HepG2 (cell line): ENCODE data around the gene PCDHA9. TPM values are rescaled to one million over a fixed set of nuclear protein-coding genes. Genes with fewer than 3 reads are reported as not detected.

ENCODE experiments used
- CEBPB ChIP-seq: IDR thresholded peaks from 2 replicates; pipeline ENCODE4 v1.6.1; 2011; ENCODE audit warnings: low read depth, low read length, improper control_type of control experiment, borderline replicate concordance
- CEBPG ChIP-seq: IDR thresholded peaks from 2 replicates; pipeline ENCODE4 v1.6.1; 2016
- EZH2 ChIP-seq: conservative IDR thresholded peaks from 2 replicates; pipeline ENCODE4 v1.6.1; 2012; ENCODE audit warnings: mild to moderate bottlenecking, low read depth, low read length, moderate library complexity
- FLYWCH1 ChIP-seq: sonication (generic); formaldehyde crosslinking; IDR thresholded peaks from 2 replicates; pipeline ENCODE4 v1.8.1; 2023; ENCODE audit warnings: mild to moderate bottlenecking, missing genetic modification reagents
- MED1 ChIP-seq: sonication (generic); formaldehyde crosslinking; IDR thresholded peaks from 2 replicates; pipeline ENCODE4 v1.4.0; 2020; ENCODE audit warnings: missing genetic modification reagents
- MTA1 ChIP-seq: sonication (generic); formaldehyde crosslinking; IDR thresholded peaks from 2 replicates; pipeline ENCODE4 v1.4.0; 2020; ENCODE audit warnings: missing genetic modification reagents, mild to moderate bottlenecking, borderline replicate concordance
- MZF1 ChIP-seq: sonication (generic); formaldehyde crosslinking; IDR thresholded peaks from 2 replicates; pipeline ENCODE4 v1.8.1; 2023; ENCODE audit warnings: mild to moderate bottlenecking, missing genetic modification reagents, borderline replicate concordance
- PRMT3 ChIP-seq: sonication (generic); formaldehyde crosslinking; IDR thresholded peaks from 2 replicates; pipeline ENCODE4 v1.8.1; 2022; ENCODE audit warnings: low read depth, mild to moderate bottlenecking, moderate library complexity, missing genetic modification reagents, borderline replicate concordance
- REST ChIP-seq, 2 experiments: IDR thresholded peaks; 2 replicates each; pipeline ENCODE4 v1.6.1; 2011 to 2012; ENCODE audit warnings: low read length in 2 of 2, borderline replicate concordance in 1 of 2, low read depth in 1 of 2, mild to moderate bottlenecking in 1 of 2, moderate library complexity in 1 of 2
- ZNF512 ChIP-seq: sonication (generic); formaldehyde crosslinking; IDR thresholded peaks from 2 replicates; pipeline ENCODE4 v1.4.0; 2020; ENCODE audit warnings: mild to moderate bottlenecking, missing genetic modification reagents
- ZNF546 ChIP-seq: sonication (generic); formaldehyde crosslinking; conservative IDR thresholded peaks from 2 replicates; pipeline ENCODE4 v1.8.1; 2023; ENCODE audit warnings: mild to moderate bottlenecking, missing genetic modification reagents
- ZNF747 ChIP-seq: sonication (generic); formaldehyde crosslinking; IDR thresholded peaks from 2 replicates; pipeline ENCODE4 v1.8.1; 2023; ENCODE audit warnings: missing genetic modification reagents, mild to moderate bottlenecking, borderline replicate concordance
- polyA plus RNA-seq, 8 experiments: library from polyadenylated mRNA; depleted of rRNA in 3 of 8; stranded (reverse) in 7 of 8; unstranded in 1 of 8; fragments of >200 nt; fragmentation: Illumina TruSeq in 4 of 8; extraction: Trizol in 4 of 8; gene quantifications; 2 replicates each; pipeline versions ENCODE4 v1.2.1 to v1.2.3, GENCODE V29; 2011 to 2016; ENCODE audit warnings: low read depth in 4 of 8, missing spikeins in 1 of 8, mixed read lengths in 1 of 8; ENCODE audit not compliant: insufficient read depth in 1 of 8
- total RNA-seq, 5 experiments: library from RNA; depleted of rRNA; stranded (reverse); fragments of >200 nt; fragmentation: Illumina TruSeq; extraction: Trizol; gene quantifications; 2 replicates each; pipeline ENCODE4 v1.2.3, GENCODE V29; 2016; ENCODE audit warnings: low read depth in 1 of 5
- TF ChIP-seq, protein P1 (sequence below): sonication (generic); formaldehyde crosslinking; IDR thresholded peaks from 2 replicates; pipeline ENCODE4 v1.4.0; 2020; ENCODE audit warnings: missing genetic modification reagents, borderline replicate concordance
- TF ChIP-seq, protein P2 (sequence below): sonication (generic); formaldehyde crosslinking; IDR thresholded peaks from 2 replicates; pipeline ENCODE4 v1.4.0; 2020; ENCODE audit warnings: mild to moderate bottlenecking, missing genetic modification reagents

PCDHA9 gene
- total and polyA plus RNA-seq, 2 of the 13 experiments (the other 11 are each of a cell fraction or from before 2014, with no cell fraction given): 0.03 TPM; not detected in 1

- TF ChIP-seq, protein P1, sequence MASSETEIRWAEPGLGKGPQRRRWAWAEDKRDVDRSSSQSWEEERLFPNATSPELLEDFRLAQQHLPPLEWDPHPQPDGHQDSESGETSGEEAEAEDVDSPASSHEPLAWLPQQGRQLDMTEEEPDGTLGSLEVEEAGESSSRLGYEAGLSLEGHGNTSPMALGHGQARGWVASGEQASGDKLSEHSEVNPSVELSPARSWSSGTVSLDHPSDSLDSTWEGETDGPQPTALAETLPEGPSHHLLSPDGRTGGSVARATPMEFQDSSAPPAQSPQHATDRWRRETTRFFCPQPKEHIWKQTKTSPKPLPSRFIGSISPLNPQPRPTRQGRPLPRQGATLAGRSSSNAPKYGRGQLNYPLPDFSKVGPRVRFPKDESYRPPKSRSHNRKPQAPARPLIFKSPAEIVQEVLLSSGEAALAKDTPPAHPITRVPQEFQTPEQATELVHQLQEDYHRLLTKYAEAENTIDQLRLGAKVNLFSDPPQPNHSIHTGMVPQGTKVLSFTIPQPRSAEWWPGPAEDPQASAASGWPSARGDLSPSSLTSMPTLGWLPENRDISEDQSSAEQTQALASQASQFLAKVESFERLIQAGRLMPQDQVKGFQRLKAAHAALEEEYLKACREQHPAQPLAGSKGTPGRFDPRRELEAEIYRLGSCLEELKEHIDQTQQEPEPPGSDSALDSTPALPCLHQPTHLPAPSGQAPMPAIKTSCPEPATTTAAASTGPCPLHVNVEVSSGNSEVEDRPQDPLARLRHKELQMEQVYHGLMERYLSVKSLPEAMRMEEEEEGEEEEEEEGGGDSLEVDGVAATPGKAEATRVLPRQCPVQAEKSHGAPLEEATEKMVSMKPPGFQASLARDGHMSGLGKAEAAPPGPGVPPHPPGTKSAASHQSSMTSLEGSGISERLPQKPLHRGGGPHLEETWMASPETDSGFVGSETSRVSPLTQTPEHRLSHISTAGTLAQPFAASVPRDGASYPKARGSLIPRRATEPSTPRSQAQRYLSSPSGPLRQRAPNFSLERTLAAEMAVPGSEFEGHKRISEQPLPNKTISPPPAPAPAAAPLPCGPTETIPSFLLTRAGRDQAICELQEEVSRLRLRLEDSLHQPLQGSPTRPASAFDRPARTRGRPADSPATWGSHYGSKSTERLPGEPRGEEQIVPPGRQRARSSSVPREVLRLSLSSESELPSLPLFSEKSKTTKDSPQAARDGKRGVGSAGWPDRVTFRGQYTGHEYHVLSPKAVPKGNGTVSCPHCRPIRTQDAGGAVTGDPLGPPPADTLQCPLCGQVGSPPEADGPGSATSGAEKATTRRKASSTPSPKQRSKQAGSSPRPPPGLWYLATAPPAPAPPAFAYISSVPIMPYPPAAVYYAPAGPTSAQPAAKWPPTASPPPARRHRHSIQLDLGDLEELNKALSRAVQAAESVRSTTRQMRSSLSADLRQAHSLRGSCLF (CRISPR knock-in tag): no peak
- no peak for TF ChIP-seq ZNF512 (CRISPR knock-in tag)
- no peak for TF ChIP-seq ZNF546 (CRISPR knock-in tag)
- peak; percentile 61; the same call in 1 of the 2 replicates for TF ChIP-seq CEBPB
- no peak for TF ChIP-seq MZF1 (CRISPR knock-in tag)
- TF ChIP-seq ZNF747: no peak
- no peak for TF ChIP-seq PRMT3 (CRISPR knock-in tag)
- TF ChIP-seq EZH2: no peak
- TF ChIP-seq CEBPG: peak; percentile 77
- TF ChIP-seq FLYWCH1 (CRISPR knock-in tag): no peak
- TF ChIP-seq REST (IDR thresholded peaks at IDR 0.05; ENCODE audit: borderline replicate concordance in 1 of 2, low read depth in 1 of 2, low read length in 2 of 2): no peak
- TF ChIP-seq MTA1 (CRISPR knock-in tag): no peak
- TF ChIP-seq MED1: no peak
- TF ChIP-seq, protein P2, sequence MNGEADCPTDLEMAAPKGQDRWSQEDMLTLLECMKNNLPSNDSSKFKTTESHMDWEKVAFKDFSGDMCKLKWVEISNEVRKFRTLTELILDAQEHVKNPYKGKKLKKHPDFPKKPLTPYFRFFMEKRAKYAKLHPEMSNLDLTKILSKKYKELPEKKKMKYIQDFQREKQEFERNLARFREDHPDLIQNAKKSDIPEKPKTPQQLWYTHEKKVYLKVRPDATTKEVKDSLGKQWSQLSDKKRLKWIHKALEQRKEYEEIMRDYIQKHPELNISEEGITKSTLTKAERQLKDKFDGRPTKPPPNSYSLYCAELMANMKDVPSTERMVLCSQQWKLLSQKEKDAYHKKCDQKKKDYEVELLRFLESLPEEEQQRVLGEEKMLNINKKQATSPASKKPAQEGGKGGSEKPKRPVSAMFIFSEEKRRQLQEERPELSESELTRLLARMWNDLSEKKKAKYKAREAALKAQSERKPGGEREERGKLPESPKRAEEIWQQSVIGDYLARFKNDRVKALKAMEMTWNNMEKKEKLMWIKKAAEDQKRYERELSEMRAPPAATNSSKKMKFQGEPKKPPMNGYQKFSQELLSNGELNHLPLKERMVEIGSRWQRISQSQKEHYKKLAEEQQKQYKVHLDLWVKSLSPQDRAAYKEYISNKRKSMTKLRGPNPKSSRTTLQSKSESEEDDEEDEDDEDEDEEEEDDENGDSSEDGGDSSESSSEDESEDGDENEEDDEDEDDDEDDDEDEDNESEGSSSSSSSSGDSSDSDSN (CRISPR knock-in tag): no peak
These were observed 20.8 kb downstream of the PCDHA9 start, which contains the start of gene PCDHA11 (continued) for GRCh38 chr5:140868721-140869554.
